Measurements from ENCODE around the gene DENND6A. TPM values are rescaled to one million over a fixed set of nuclear protein-coding genes. Genes with fewer than 3 reads are reported as not detected.

Gene DENND6A
- polyA plus RNA-seq, 2 donors = 6.0 to 6.8 TPM

Other genes starting within 250 kb of the DENND6A start
- gene DNAH12, start 148.7 kb downstream of the DENND6A start, polyA plus RNA-seq = under 1 TPM; 0.06 to 0.24 TPM
- 1 to 10 TPM; 3.0 to 7.7 TPM for gene PDE12, start 136.8 kb downstream of the DENND6A start, polyA plus RNA-seq
- gene ARF4, start 95.7 kb downstream of the DENND6A start, polyA plus RNA-seq = 100 to 1,000 TPM in 1 of 2 donors, 10 to 100 TPM in 1; 74.8 to 113 TPM
- gene SLMAP, start 63.2 kb upstream of the DENND6A start, polyA plus RNA-seq = 10 to 100 TPM; 22.0 to 31.5 TPM